CD4-positive, alpha-beta T cell (primary cell): ENCODE data around the gene COBL. TPM values are rescaled to one million over a fixed set of nuclear protein-coding genes. Genes with fewer than 3 reads are reported as not detected.

Experiments used
- ATAC-seq: fragments of 200-7000 bp; cut with Tn5 transposase; one replicate; pipeline ENCODE4 v1.10.0; 2022; ENCODE audit warnings: mild to moderate bottlenecking; ENCODE audit not compliant: poor library complexity
- CTCF ChIA-PET: fragments of 350-600 bp; sonication (Branson Sonifier 250); formaldehyde crosslinking; loops from one replicate; lab custom pipeline; 2021; ENCODE audit warnings: antibody characterized with exemption, inconsistent platforms; lab: Charles Lee
- POLR2A ChIA-PET: fragments of 350-600 bp; sonication (Branson Sonifier 250); formaldehyde crosslinking; loops from one replicate; lab custom pipeline; 2021; ENCODE audit warnings: antibody characterized with exemption, inconsistent platforms; lab: Charles Lee
- DNase-seq, 14 experiments: peaks; one replicate each; pipeline ENCODE4 v3.0.0-alpha.2; 2013 to 2020; ENCODE audit warnings: mixed read lengths in 2 of 14
- H3K27ac ChIP-seq, 2 donors: one replicate each; pipeline versions ENCODE4 v1.5.1 to v1.7.0; 2013; ENCODE audit warnings: low read length in 2 of 2, low read depth in 1 of 2, mild to moderate bottlenecking in 1 of 2
- H3K27me3 ChIP-seq, 2 experiments: 1 replicate in 1 of 2; 2 replicates in 1 of 2; pipeline versions ENCODE4 v1.6.1 to v1.7.0; 2013; ENCODE audit warnings: low read length in 2 of 2, control low read depth in 1 of 2, mild to moderate bottlenecking in 1 of 2, moderate library complexity in 1 of 2; ENCODE audit not compliant: insufficient read depth in 2 of 2, control insufficient read depth in 1 of 2
- H3K36me3 ChIP-seq: one replicate; pipeline ENCODE4 v1.6.1; 2013; ENCODE audit warnings: low read length, control low read depth; ENCODE audit not compliant: insufficient read depth
- H3K4me1 ChIP-seq: one replicate; pipeline ENCODE4 v1.6.1; 2013; ENCODE audit warnings: low read length, control low read depth; ENCODE audit not compliant: insufficient read depth
- H3K4me3 ChIP-seq: one replicate; pipeline ENCODE4 v1.5.1; 2013; ENCODE audit warnings: mild to moderate bottlenecking, low read length, moderate library complexity
- H3K9me3 ChIP-seq, 2 experiments: 1 replicate in 1 of 2; 2 replicates in 1 of 2; pipeline versions ENCODE4 v1.6.1 to v1.7.0; 2013; ENCODE audit warnings: low read length in 2 of 2, mild to moderate bottlenecking in 2 of 2, control low read depth in 1 of 2, moderate library complexity in 1 of 2; ENCODE audit not compliant: control insufficient read depth in 1 of 2, insufficient read depth in 1 of 2
- H3K27ac Mint-ChIP-seq: one replicate; pipeline ENCODE4 v1.8.0; 2020; ENCODE audit warnings: mixed read lengths
- H3K27me3 Mint-ChIP-seq: one replicate; pipeline ENCODE4 v1.8.0; 2021; ENCODE audit warnings: mixed read lengths
- H3K36me3 Mint-ChIP-seq: one replicate; pipeline ENCODE4 v1.8.0; 2021; ENCODE audit warnings: low read depth, mixed read lengths
- H3K4me1 Mint-ChIP-seq: one replicate; pipeline ENCODE4 v1.8.0; 2021; ENCODE audit warnings: low read depth, mixed read lengths
- H3K4me3 Mint-ChIP-seq: one replicate; pipeline ENCODE4 v1.8.0; 2020; ENCODE audit warnings: mild to moderate bottlenecking, mixed read lengths
- H3K9me3 Mint-ChIP-seq: one replicate; pipeline ENCODE4 v1.8.0; 2020; ENCODE audit warnings: mixed read lengths
- intact Hi-C, 2 experiments: fragments of 100-400 bp; cut with DNase I in 1 of 2; cut with micrococcal nuclease in 1 of 2; formaldehyde crosslinking; loops; one replicate each; pipeline versions ENCODE4 v1.15.1 to v1.9.0; 2023 to 2025; cut with DNase I, micrococcal nuclease
- total RNA-seq, 174 experiments: library from RNA in 2 of 174; stranded (reverse) in 2 of 174; gene quantifications; one replicate each; pipeline ENCODE4 v1.2.3 and lab custom pipeline; 2021 to 2026
- TF ChIP-seq, protein P1 (sequence below): fragments of 200-600 bp; IDR thresholded peaks from one replicate; pipeline ENCODE4 v1.8.0; 2022; ENCODE audit warnings: antibody characterized with exemption, mild to moderate bottlenecking

The COBL gene
- total RNA-seq, 2 experiments from 2014 or later: not detected

DNA sequence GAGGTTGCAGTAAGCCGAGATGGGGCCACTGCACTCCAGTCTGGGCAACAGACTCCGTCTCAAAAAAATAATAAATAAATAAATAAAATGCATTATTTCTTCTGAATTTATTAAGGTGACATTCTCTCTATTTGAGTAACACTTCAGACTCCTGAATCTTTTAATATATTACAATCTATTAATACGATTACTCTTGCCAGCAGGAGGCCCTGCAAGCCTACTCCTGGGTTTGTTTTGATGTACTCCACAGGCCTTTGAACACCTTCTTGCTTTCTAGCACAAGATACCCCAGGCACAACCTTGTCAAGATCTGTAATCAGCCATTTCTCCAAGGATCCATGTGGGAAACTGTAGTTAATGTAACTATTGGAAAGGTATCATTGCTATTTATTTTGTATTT is 63.5 kb downstream of the COBL start:
- no peak overlapping the region for H3K27ac Mint-ChIP-seq
- no peak for ATAC-seq
- H3K9me3 Mint-ChIP-seq: no peaks in the 10 kb centered on the region
- no peak overlapping the region for H3K4me3 Mint-ChIP-seq
- Histone ChIP-seq H3K9me3 (no peaks in the 10 kb centered on the region), H3K4me3 (no peak overlapping the region), H3K4me1 (no peaks in the 10 kb centered on the region), H3K36me3 (no peaks in the 10 kb centered on the region), H3K27ac (no peak overlapping the region), H3K27me3 (no peaks in the 10 kb centered on the region)
- CTCF ChIA-PET: no interaction called here
- POLR2A ChIA-PET: no interaction called here
- intact Hi-C loops: no loop called here
- no peak for DNase-seq
- no peaks in the 10 kb centered on the region for H3K27me3 Mint-ChIP-seq
- H3K4me1 Mint-ChIP-seq: no peaks in the 10 kb centered on the region
- TF ChIP-seq, protein P1, sequence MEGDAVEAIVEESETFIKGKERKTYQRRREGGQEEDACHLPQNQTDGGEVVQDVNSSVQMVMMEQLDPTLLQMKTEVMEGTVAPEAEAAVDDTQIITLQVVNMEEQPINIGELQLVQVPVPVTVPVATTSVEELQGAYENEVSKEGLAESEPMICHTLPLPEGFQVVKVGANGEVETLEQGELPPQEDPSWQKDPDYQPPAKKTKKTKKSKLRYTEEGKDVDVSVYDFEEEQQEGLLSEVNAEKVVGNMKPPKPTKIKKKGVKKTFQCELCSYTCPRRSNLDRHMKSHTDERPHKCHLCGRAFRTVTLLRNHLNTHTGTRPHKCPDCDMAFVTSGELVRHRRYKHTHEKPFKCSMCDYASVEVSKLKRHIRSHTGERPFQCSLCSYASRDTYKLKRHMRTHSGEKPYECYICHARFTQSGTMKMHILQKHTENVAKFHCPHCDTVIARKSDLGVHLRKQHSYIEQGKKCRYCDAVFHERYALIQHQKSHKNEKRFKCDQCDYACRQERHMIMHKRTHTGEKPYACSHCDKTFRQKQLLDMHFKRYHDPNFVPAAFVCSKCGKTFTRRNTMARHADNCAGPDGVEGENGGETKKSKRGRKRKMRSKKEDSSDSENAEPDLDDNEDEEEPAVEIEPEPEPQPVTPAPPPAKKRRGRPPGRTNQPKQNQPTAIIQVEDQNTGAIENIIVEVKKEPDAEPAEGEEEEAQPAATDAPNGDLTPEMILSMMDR: no peak
- H3K36me3 Mint-ChIP-seq: no peaks in the 10 kb centered on the region

DNA sequence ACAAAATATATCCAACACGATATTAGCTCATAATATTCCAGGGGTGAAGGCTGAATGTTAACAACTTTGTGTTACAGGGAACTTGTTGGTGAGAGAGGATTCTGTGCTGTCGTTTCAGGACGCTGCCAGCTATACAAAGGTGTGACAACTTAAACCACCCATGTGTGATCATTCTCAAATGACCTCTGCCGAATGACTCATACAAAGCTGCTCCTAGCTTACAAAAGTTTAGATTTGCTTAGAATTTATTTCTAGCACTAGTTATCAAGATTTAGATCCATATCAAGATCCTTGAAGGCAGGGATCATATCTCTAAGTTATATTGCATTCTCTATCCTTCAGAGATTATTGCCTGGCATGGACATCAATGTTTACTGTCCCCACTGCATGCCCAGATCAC is 65.3 kb downstream of the COBL start:
- no peaks in the 10 kb centered on the region for H3K27me3 ChIP-seq
- H3K27ac Mint-ChIP-seq: no peak overlapping the region
- TF ChIP-seq, protein P1: no peak
- intact Hi-C loops: no loop called here
- no peak overlapping the region for H3K27ac ChIP-seq
- DNase-seq (no peak), ATAC-seq (no peak)
- no peak overlapping the region for H3K4me3 ChIP-seq
- CTCF ChIA-PET: no interaction called here
- no peaks in the 10 kb centered on the region for H3K9me3 Mint-ChIP-seq
- H3K36me3 Mint-ChIP-seq: no peaks in the 10 kb centered on the region
- no peaks in the 10 kb centered on the region for H3K27me3 Mint-ChIP-seq
- no peaks in the 10 kb centered on the region for H3K4me1 Mint-ChIP-seq
- no peaks in the 10 kb centered on the region for H3K9me3 ChIP-seq
- POLR2A ChIA-PET: no interaction called here
- no peak overlapping the region for H3K4me3 Mint-ChIP-seq
- no peaks in the 10 kb centered on the region for H3K4me1 ChIP-seq
- no peaks in the 10 kb centered on the region for H3K36me3 ChIP-seq

DNA sequence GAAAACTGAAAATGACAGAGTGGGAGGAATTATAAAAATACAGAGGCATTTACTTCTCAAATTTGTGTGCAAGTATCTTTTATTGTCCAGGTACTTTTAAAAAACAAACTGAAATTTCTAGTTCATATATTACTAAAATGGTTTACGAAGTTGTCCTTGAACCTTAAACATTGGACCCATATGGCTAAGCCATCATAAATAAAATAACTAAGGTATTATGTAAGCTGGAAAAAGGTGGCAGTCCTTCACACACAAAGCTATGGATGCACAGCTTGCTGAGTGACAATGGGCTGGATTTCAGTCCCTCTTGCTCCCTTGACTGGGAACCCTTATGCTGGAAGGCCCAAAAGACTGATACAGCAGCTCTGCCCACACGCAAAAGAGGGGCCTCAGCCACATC is 66.1 kb downstream of the COBL start:
- Histone ChIP-seq H3K36me3 (no peaks in the 10 kb centered on the region), H3K9me3 (no peaks in the 10 kb centered on the region), H3K4me3 (no peak overlapping the region), H3K27ac (no peak overlapping the region), H3K27me3 (no peaks in the 10 kb centered on the region), H3K4me1 (no peaks in the 10 kb centered on the region)
- DNase-seq (no peak), ATAC-seq (no peak)
- Mint-ChIP-seq H3K27me3 (no peaks in the 10 kb centered on the region), H3K4me3 (no peak overlapping the region), H3K9me3 (no peaks in the 10 kb centered on the region), H3K36me3 (no peaks in the 10 kb centered on the region), H3K27ac (no peak overlapping the region), H3K4me1 (no peaks in the 10 kb centered on the region)
- intact Hi-C loops: no loop called here
- TF ChIP-seq, protein P1: no peak
- ChIA-PET CTCF (no interaction called here), POLR2A (no interaction called here)
